Measurements from ENCODE around the gene DNAJB5. TPM values are rescaled to one million over a fixed set of nuclear protein-coding genes. Genes with fewer than 3 reads are reported as not detected.
"Not testable (repeated sequence)": the region's sequence is repeated elsewhere in the genome, so short reads cannot be mapped to it uniquely, and the experiment has no call there.

The DNAJB5 gene
- total RNA-seq, 1 experiment from 2014 or later, result 6.3 TPM

DNA sequence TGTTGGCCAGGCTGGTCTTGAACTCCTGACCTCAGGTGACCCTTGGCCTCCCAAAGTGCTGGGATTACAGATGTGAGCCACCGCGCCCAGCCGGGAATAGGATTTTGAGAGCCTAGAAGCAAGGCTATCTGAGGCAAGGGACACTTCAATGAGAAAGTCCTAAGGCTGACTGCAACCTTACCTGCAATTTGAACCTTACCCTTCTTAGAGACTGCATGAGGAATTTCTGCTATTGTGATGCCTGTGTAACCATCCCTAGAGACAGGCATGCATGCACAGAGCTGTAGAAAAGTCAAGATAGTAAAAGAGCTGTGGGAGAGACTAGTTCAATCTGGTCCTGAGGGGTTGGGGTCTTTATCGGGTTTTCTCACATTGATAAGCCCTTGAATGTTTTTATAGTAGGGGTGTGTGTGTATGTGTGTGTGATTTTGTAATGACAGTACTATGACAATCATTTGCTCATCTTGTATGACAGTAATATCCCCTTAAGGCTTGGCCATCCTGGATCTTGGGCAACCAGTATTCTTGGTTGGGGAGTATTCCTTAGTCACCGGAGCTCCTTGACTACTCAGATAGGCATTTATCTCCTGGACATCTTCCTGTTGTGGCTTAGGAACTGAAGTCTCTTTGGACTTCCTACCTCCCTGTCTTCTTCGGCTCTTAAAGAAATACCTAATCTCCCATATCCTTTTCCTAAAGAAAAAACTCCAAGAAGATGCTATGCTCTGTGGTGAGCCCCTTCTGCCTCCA, 11.2 kb downstream of the DNAJB5 start:
- Histone ChIP-seq H3K4me3 (no peak overlapping the region), H3K27ac (no peak overlapping the region)

GRCh38 chr9:35001285-35001677, 11.7 kb downstream of the DNAJB5 start:
- no peaks in the 10 kb centered on the region for H3K27me3 ChIP-seq (replicated peaks)
- DNase-seq (ENCODE audit: low read depth in 1 of 2, low spot score in 2 of 2), result no peak
- no peaks in the 10 kb centered on the region for H3K4me1 ChIP-seq (replicated peaks)
- H3K4me3 ChIP-seq, result no peak overlapping the region
- no peaks in the 10 kb centered on the region for H3K9me3 ChIP-seq (replicated peaks)
- H3K36me3 ChIP-seq, result no peaks in the 10 kb centered on the region
- no peak overlapping the region for H3K27ac ChIP-seq

More for the DNA sequence above, 11.2 kb downstream of the DNAJB5 start:
- Histone ChIP-seq H3K4me1 (replicated peaks) (no peaks in the 10 kb centered on the region), H3K36me3 (no peaks in the 10 kb centered on the region), H3K9me3 (replicated peaks) (no peaks in the 10 kb centered on the region), H3K27me3 (replicated peaks) (no peaks in the 10 kb centered on the region)
- DNase-seq (ENCODE audit: low read depth in 1 of 2, low spot score in 2 of 2), result no peak

- no peak for DNase-seq (ENCODE audit: low read depth in 1 of 2, low spot score in 2 of 2)
- Histone ChIP-seq H3K4me1 (replicated peaks) (no peaks in the 10 kb centered on the region), H3K4me3 (no peak overlapping the region), H3K27ac (no peak overlapping the region), H3K9me3 (replicated peaks) (no peaks in the 10 kb centered on the region), H3K27me3 (replicated peaks) (no peaks in the 10 kb centered on the region), H3K36me3 (no peaks in the 10 kb centered on the region)
Measured at GRCh38 chr9:35001803-35002502, 12.4 kb downstream of the DNAJB5 start.

- no peaks in the 10 kb centered on the region for H3K36me3 ChIP-seq
- no peak overlapping the region for H3K27ac ChIP-seq
- no peak overlapping the region for H3K4me3 ChIP-seq
- H3K4me1 ChIP-seq (replicated peaks), result no peaks in the 10 kb centered on the region
- DNase-seq (ENCODE audit: low read depth in 1 of 2, low spot score in 2 of 2), result no peak
- no peaks in the 10 kb centered on the region for H3K27me3 ChIP-seq (replicated peaks)
- no peaks in the 10 kb centered on the region for H3K9me3 ChIP-seq (replicated peaks)
Measured at GRCh38 chr9:35002623-35003022, 13.1 kb downstream of the DNAJB5 start.

- not testable (repeated sequence) for H3K9me3 ChIP-seq (replicated peaks); H3K27me3 ChIP-seq (replicated peaks); H3K4me1 ChIP-seq (replicated peaks); H3K4me3 ChIP-seq; DNase-seq (ENCODE audit: low read depth in 1 of 2, low spot score in 2 of 2); H3K27ac ChIP-seq; H3K36me3 ChIP-seq
Measured at GRCh38 chr9:35004299-35004698, 14.8 kb downstream of the DNAJB5 start.

DNA sequence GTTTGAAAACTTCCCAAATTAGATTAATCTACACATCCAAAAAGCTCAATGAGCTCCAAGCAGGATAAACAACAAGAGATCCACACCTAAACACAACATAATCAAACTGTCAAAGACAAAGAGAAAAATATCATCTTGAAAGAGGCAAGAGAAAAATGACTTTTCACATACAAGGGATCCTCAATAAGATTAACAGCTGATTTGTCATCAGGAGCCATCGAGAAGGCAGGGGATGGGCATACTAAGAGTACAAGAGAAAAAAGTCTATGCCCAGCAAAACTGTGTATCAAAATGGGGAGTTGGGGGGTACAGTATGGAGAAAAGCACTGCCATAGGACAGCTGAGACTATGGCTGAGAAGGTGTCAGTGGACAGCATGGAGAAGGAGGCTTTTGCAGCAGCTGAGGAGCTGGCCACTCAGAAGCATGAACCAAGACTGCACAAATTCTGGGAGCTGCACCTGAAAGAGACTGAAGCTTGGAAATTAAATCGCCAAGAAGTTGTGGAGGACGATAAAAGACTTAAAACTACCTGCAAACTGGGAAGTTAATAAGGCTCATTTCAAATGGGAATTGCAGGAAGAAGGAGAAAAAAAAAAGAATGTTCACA, 20.9 kb downstream of the DNAJB5 start:
- Histone ChIP-seq H3K9me3 (replicated peaks) (no peaks in the 10 kb centered on the region), H3K36me3 (no peaks in the 10 kb centered on the region), H3K4me3 (no peak overlapping the region), H3K27ac (no peak overlapping the region), H3K27me3 (replicated peaks) (no peaks in the 10 kb centered on the region), H3K4me1 (replicated peaks) (no peaks in the 10 kb centered on the region)
- no peak for DNase-seq (ENCODE audit: low read depth in 1 of 2, low spot score in 2 of 2)

- Histone ChIP-seq H3K9me3 (replicated peaks) (no peaks in the 10 kb centered on the region), H3K27ac (no peak overlapping the region), H3K27me3 (replicated peaks) (no peaks in the 10 kb centered on the region), H3K36me3 (no peaks in the 10 kb centered on the region), H3K4me1 (replicated peaks) (no peaks in the 10 kb centered on the region), H3K4me3 (no peak overlapping the region)
- DNase-seq (ENCODE audit: low read depth in 1 of 2, low spot score in 2 of 2), result no peak
Measured at GRCh38 chr9:35014517-35014916, 25.0 kb downstream of the DNAJB5 start.

DNA sequence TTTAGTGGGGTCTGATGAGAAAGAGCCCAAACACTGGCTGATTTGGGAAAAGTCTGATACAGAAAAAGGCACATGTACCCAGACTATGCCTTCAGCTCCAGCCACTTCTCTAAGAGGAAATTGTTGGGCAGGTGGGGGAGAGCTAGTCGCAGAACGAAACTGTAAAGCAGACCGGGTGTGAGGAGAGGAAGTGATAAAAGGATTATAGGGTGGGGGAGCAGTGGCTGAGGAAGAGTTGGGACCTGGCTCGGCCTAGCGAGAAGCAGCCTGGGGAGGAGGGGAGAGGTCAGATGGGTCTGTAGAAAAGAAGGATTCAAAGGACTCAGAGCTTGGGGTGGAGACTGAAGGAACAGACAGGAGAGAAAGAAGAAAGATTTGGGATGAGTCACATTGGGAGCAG, 33.9 kb downstream of the DNAJB5 start:
- not testable (repeated sequence) for H3K36me3 ChIP-seq; H3K27ac ChIP-seq; H3K4me1 ChIP-seq (replicated peaks); DNase-seq (ENCODE audit: low read depth in 1 of 2, low spot score in 2 of 2); H3K4me3 ChIP-seq; H3K27me3 ChIP-seq (replicated peaks); H3K9me3 ChIP-seq (replicated peaks)

GRCh38 chr9:35026671-35027070, 37.1 kb downstream of the DNAJB5 start:
- DNase-seq (ENCODE audit: low read depth in 1 of 2, low spot score in 2 of 2), result no peak
- no peaks in the 10 kb centered on the region for H3K9me3 ChIP-seq (replicated peaks)
- no peaks in the 10 kb centered on the region for H3K27me3 ChIP-seq (replicated peaks)
- no peaks in the 10 kb centered on the region for H3K36me3 ChIP-seq
- H3K4me3 ChIP-seq, result no peak overlapping the region
- no peak overlapping the region for H3K27ac ChIP-seq
- peaks cover 6% of the 10 kb centered on the region; the same call in 1 of the 2 replicates for H3K4me1 ChIP-seq (replicated peaks)

DNA sequence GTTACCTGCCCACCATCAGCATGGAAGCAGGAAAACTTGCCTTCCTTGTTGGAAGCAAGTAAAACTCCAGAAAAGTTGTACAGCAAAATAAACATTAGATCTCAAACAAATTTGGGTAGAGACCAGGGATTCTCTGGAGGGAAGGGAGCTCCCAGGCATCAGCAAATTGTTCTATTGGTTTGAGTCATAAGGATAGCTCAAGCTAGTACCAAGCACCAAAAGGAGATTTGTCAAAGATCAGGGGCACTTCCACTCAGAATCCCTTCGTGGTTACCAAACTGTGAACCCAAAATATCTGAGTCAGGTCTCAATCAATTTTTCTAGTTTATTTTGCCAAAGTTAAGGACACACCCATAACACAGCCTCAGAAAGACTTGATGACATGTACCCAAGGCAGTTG, 37.8 kb downstream of the DNAJB5 start:
- no peaks in the 10 kb centered on the region for H3K36me3 ChIP-seq
- H3K4me1 ChIP-seq (replicated peaks), result peaks cover 6% of the 10 kb centered on the region; the same call in 1 of the 2 replicates
- H3K27me3 ChIP-seq (replicated peaks), result no peaks in the 10 kb centered on the region
- no peak overlapping the region for H3K4me3 ChIP-seq
- H3K27ac ChIP-seq, result no peak overlapping the region
- no peaks in the 10 kb centered on the region for H3K9me3 ChIP-seq (replicated peaks)
- DNase-seq (ENCODE audit: low read depth in 1 of 2, low spot score in 2 of 2), result no peak

DNA sequence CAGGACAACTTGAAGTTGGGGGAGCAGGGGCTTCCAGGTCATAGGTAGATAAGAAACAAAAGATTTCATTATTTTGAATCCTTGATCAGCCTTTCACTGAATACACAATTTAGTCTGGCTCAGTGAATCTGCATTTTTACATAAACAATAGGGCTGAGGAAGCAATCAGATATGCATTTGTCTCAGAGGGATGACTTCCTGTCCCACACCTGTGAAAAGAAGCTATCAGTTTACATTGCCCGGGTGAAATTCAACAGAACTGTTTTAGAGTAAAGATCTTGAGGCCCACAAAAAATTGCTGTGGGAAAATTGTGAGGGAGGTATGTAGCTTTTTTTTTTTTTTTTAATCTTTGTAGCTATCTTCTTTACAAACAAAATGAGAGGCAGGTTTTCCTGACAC, 38.3 kb downstream of the DNAJB5 start:
- DNase-seq (ENCODE audit: low read depth in 1 of 2, low spot score in 2 of 2), result no peak

DNA sequence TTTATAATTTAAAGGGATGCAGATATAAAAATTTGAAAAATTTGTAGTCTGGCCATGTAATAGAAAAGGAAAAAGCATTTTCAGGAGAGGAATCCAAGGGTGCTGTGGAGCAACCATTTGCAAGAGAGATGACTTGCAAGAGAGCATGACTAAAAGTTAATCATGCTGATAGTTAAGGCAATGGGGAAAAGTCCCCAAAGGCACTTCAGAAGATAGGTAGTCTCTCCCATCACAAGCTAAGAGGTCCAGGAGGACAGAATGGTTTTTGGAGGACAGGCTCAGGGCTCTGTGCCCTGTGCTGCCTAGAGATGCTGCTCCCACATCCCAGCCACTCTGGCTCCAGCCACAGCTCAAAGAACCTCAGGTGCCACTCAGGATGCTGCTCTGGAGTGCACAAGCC, 38.8 kb downstream of the DNAJB5 start:
- Histone ChIP-seq H3K9me3 (replicated peaks) (no peaks in the 10 kb centered on the region), H3K27me3 (replicated peaks) (no peaks in the 10 kb centered on the region), H3K36me3 (no peaks in the 10 kb centered on the region), H3K4me3 (no peak overlapping the region), H3K4me1 (replicated peaks) (peaks cover 6% of the 10 kb centered on the region; the same call in 1 of the 2 replicates), H3K27ac (no peak overlapping the region)
- no peak for DNase-seq (ENCODE audit: low read depth in 1 of 2, low spot score in 2 of 2)

More for the DNA sequence above, 38.3 kb downstream of the DNAJB5 start:
- H3K4me3 ChIP-seq, result no peak overlapping the region
- H3K9me3 ChIP-seq (replicated peaks), result no peaks in the 10 kb centered on the region
- H3K4me1 ChIP-seq (replicated peaks), result peaks cover 6% of the 10 kb centered on the region; the same call in 1 of the 2 replicates
- H3K36me3 ChIP-seq, result no peaks in the 10 kb centered on the region
- no peaks in the 10 kb centered on the region for H3K27me3 ChIP-seq (replicated peaks)
- no peak overlapping the region for H3K27ac ChIP-seq

DNA sequence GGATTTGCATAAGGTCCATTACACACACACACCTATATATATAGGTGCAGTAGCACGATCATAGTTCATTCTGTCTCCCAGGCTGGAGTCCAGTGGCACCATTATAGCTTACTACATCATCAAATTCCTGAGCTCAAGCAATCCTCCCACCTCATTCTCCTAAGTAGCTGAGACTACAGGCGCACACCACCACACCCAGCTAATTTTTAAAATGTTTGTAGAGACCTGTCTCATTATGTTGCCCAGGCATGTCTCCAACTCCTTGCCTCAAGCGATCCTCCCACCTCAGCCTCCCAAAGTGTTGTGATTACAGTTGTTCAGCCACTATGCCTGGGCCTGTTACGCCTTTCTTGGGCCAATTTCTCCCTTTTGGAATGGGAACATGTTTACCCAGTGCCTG, 39.7 kb downstream of the DNAJB5 start:
- no peak for DNase-seq (ENCODE audit: low read depth in 1 of 2, low spot score in 2 of 2)
- no peaks in the 10 kb centered on the region for H3K9me3 ChIP-seq (replicated peaks)
- H3K4me1 ChIP-seq (replicated peaks), result peaks cover 6% of the 10 kb centered on the region; the same call in 1 of the 2 replicates
- H3K27me3 ChIP-seq (replicated peaks), result no peaks in the 10 kb centered on the region
- no peaks in the 10 kb centered on the region for H3K36me3 ChIP-seq
- H3K27ac ChIP-seq, result no peak overlapping the region
- no peak overlapping the region for H3K4me3 ChIP-seq

- no peak overlapping the region for H3K4me3 ChIP-seq
- H3K9me3 ChIP-seq (replicated peaks), result no peaks in the 10 kb centered on the region
- no peak for DNase-seq (ENCODE audit: low read depth in 1 of 2, low spot score in 2 of 2)
- H3K4me1 ChIP-seq (replicated peaks), result peaks cover 6% of the 10 kb centered on the region; the same call in 1 of the 2 replicates
- H3K27me3 ChIP-seq (replicated peaks), result no peaks in the 10 kb centered on the region
- H3K36me3 ChIP-seq, result no peaks in the 10 kb centered on the region
- no peak overlapping the region for H3K27ac ChIP-seq
Measured at GRCh38 chr9:35029852-35030251, 40.3 kb downstream of the DNAJB5 start.
